Measurements from ENCODE around the gene GATD1.

- TF ChIP-seq CTCF (IDR thresholded peaks at IDR 0.05), result no peak
- no peak for TF ChIP-seq POLR2A (IDR thresholded peaks at IDR 0.05)
- TF ChIP-seq EP300 (IDR thresholded peaks at IDR 0.05), result no peak
- no peak for TF ChIP-seq POLR2AphosphoS5 (IDR thresholded peaks at IDR 0.05)
Measured at GRCh38 chr11:802018-802617, 24.8 kb upstream of the GATD1 start.
